OCI-LY3 (cell line): ENCODE measurements around the gene KIF3B.

Experiments used
- H2AFZ ChIP-seq: fragments of 200-600, 300-600 bp; shearing (Covaris generic); 2 replicates; pipeline ENCODE4 v1.6.0; 2014; ENCODE audit warnings: antibody characterized with exemption, low read depth, low read length
- H3K27ac ChIP-seq: fragments of 200-600, 300-600 bp; sonication (generic); 2 replicates; pipeline ENCODE4 v1.5.1; 2014; ENCODE audit warnings: mild to moderate bottlenecking, low read length, moderate library complexity, mixed read lengths
- H3K27me3 ChIP-seq: fragments of 200-600, 300-600 bp; sonication (generic); 2 replicates; pipeline ENCODE4 v1.6.1; 2014; ENCODE audit warnings: low read depth, low read length, mixed read lengths
- H3K36me3 ChIP-seq: fragments of 200-600, 300-600 bp; sonication (generic); replicated peaks from 2 replicates; pipeline ENCODE3; 2014; ENCODE audit warnings: low read depth, low read length, mixed read lengths
- H3K4me1 ChIP-seq: fragments of 300-600, 200-600 bp; sonication (generic); 2 replicates; pipeline ENCODE4 v1.6.1; 2014; ENCODE audit warnings: low read length, mixed read lengths
- H3K4me2 ChIP-seq: fragments of 200-600, 300-600 bp; sonication (generic); 2 replicates; pipeline ENCODE4 v1.6.1; 2014; ENCODE audit warnings: low read length, mixed read lengths
- H3K4me3 ChIP-seq: fragments of 300-600, 200-600 bp; sonication (generic); 2 replicates; pipeline ENCODE4 v1.5.1; 2014; ENCODE audit warnings: antibody characterized with exemption, mild to moderate bottlenecking, low read length, moderate library complexity
- H3K79me2 ChIP-seq: fragments of 300-600, 200-600 bp; shearing (Covaris generic); 2 replicates; pipeline ENCODE4 v1.6.1; 2014; ENCODE audit warnings: mild to moderate bottlenecking, low read length, mixed read lengths
- H3K9ac ChIP-seq: fragments of 300-600, 200-600 bp; shearing (Covaris generic); 2 replicates; pipeline ENCODE4 v1.6.0; 2014; ENCODE audit warnings: mild to moderate bottlenecking, low read length, moderate library complexity
- H3K9me3 ChIP-seq: fragments of 200-600, 300-600 bp; shearing (Covaris generic); 2 replicates; pipeline ENCODE4 v1.6.1; 2014; ENCODE audit warnings: low read length, mixed read lengths; ENCODE audit not compliant: insufficient read depth
- H4K20me1 ChIP-seq: fragments of 200-600, 300-600 bp; sonication (generic); 2 replicates; pipeline ENCODE4 v1.6.1; 2016; ENCODE audit warnings: low read length, mixed read lengths; ENCODE audit not compliant: insufficient read depth
- CTCF ChIP-seq: fragments of 200-600, 300-600 bp; sonication (generic); IDR thresholded peaks from 2 replicates; pipeline ENCODE4 v1.5.1; 2014; ENCODE audit warnings: antibody characterized with exemption, low read length, low read depth
- EZH2phosphoT487 ChIP-seq: fragments of 200-600 bp; shearing (Covaris generic); IDR thresholded peaks from 2 replicates; pipeline ENCODE4 v1.6.1; 2018; ENCODE audit warnings: antibody characterized with exemption, mixed run types, low read depth

The KIF3B gene

DNA sequence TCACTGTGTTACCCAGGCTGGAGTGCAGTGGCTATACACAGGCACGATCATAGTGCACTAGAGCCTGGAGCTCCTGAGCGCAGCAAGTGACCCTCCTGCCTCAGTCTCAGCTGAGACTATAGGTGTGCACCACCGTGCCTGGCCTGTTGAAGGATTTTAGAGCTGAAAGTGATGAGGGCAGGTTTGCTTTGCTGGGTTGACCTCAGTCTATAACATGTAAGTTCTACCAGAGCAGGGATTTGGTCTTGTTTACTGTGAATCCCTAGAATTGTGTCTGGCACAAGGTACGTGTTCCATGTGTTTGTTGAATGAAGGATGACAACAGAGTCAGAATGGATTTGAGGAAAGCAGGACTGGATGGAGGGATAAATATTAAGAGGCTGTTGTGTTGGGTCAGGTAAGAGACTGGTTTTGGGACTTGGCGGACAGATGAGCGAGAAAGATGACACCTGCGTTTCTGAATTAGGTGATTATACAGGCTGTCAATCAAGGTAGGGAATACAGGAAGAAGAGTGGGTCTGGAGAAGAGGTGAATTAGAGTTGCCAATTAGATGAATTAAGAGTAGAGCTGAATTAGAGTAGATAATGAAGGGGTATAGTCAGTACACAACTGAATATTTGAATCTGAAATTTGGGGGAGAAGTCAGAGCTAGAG lies 87.2 kb downstream of the KIF3B start:
- peaks cover 85% of the 10 kb centered on the region for H4K20me1 ChIP-seq
- peak overlapping the region; percentile 87 for H3K4me2 ChIP-seq
- TF ChIP-seq EZH2phosphoT487 (no peak), CTCF (no peak)
- peaks cover 21% of the 10 kb centered on the region for H3K36me3 ChIP-seq
- no peak overlapping the region for H3K4me3 ChIP-seq
- H3K9me3 ChIP-seq, result no peaks in the 10 kb centered on the region
- H3K27me3 ChIP-seq, result no peaks in the 10 kb centered on the region
- H3K79me2 ChIP-seq, result peaks cover 99% of the 10 kb centered on the region
- no peak overlapping the region for H2AFZ ChIP-seq
- no peak overlapping the region for H3K27ac ChIP-seq
- no peak overlapping the region for H3K9ac ChIP-seq
- peaks cover 95% of the 10 kb centered on the region for H3K4me1 ChIP-seq

- H3K4me1 ChIP-seq, result peaks cover 92% of the 10 kb centered on the region
- no peaks in the 10 kb centered on the region for H3K9me3 ChIP-seq
- H3K9ac ChIP-seq, result no peak overlapping the region
- no peak overlapping the region for H3K4me3 ChIP-seq
- peaks cover 81% of the 10 kb centered on the region for H4K20me1 ChIP-seq
- no peak for TF ChIP-seq CTCF
- no peak for TF ChIP-seq EZH2phosphoT487
- H3K27ac ChIP-seq, result no peak overlapping the region
- H3K79me2 ChIP-seq, result peaks cover 99% of the 10 kb centered on the region
- H3K27me3 ChIP-seq, result no peaks in the 10 kb centered on the region
- peaks cover 21% of the 10 kb centered on the region for H3K36me3 ChIP-seq
- H2AFZ ChIP-seq, result no peak overlapping the region
- H3K4me2 ChIP-seq, result peak overlapping the region; percentile 87
Measured at GRCh38 chr20:32365564-32365963, 88.1 kb downstream of the KIF3B start.

GRCh38 chr20:32366380-32366779 lies 88.9 kb downstream of the KIF3B start:
- peak overlapping the region; percentile 45 for H3K27ac ChIP-seq
- H4K20me1 ChIP-seq, result peaks cover 74% of the 10 kb centered on the region
- H2AFZ ChIP-seq, result no peak overlapping the region
- no peaks in the 10 kb centered on the region for H3K9me3 ChIP-seq
- no peak for TF ChIP-seq EZH2phosphoT487
- TF ChIP-seq CTCF, result no peak
- H3K4me1 ChIP-seq, result peaks cover 85% of the 10 kb centered on the region
- no peak overlapping the region for H3K9ac ChIP-seq
- H3K79me2 ChIP-seq, result peaks cover 99% of the 10 kb centered on the region
- peaks cover 17% of the 10 kb centered on the region for H3K36me3 ChIP-seq
- no peaks in the 10 kb centered on the region for H3K27me3 ChIP-seq
- H3K4me2 ChIP-seq, result peak overlapping the region; percentile 87
- peak overlapping the region; percentile 32 for H3K4me3 ChIP-seq

DNA sequence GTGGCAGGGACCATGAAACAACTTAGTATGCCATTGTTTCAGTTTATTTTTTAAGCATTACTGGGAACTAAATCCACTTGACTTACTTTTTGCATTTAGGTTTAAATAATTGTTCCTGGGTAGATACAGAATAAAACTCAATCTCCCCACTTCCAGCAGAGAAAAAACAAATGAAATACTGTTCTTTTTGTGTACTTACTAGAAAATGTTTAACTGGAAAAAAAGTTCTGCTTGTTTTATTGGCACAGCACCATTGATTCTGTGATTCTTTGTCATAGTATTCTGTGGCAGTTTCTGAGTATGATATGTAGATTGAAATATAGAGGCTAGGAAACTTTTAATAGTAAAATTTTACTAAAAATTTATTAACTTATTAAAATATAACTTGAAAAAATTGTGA lies 90.9 kb downstream of the KIF3B start:
- peaks cover 69% of the 10 kb centered on the region for H3K4me1 ChIP-seq
- peak overlapping the region; percentile 5; the same call in 1 of the 2 replicates for H3K9ac ChIP-seq
- TF ChIP-seq EZH2phosphoT487 (no peak), CTCF (no peak)
- peak overlapping the region; percentile 87 for H3K4me2 ChIP-seq
- H3K9me3 ChIP-seq, result no peaks in the 10 kb centered on the region
- H3K4me3 ChIP-seq, result peak overlapping the region; percentile 65
- H4K20me1 ChIP-seq, result peaks cover 59% of the 10 kb centered on the region
- H3K36me3 ChIP-seq, result peaks cover 20% of the 10 kb centered on the region
- peaks cover 98% of the 10 kb centered on the region for H3K79me2 ChIP-seq
- H3K27me3 ChIP-seq, result no peaks in the 10 kb centered on the region
- peak overlapping the region; percentile 82 for H3K27ac ChIP-seq
- no peak overlapping the region for H2AFZ ChIP-seq
